A549 treated with Mapracorat at 1 μM for 4 hours (cell line): Measurements from ENCODE around the gene SIPA1L2. TPM values are rescaled to one million over a fixed set of nuclear protein-coding genes. Genes with fewer than 3 reads are reported as not detected.

Experiments used
- total RNA-seq: library from RNA; stranded (reverse); fragments of 200-300 nt; extraction: Qiagen RNA extraction; gene quantifications from 5 replicates; pipeline ENCODE4 v1.2.3, GENCODE V29; 2022

Gene SIPA1L2, protein sequence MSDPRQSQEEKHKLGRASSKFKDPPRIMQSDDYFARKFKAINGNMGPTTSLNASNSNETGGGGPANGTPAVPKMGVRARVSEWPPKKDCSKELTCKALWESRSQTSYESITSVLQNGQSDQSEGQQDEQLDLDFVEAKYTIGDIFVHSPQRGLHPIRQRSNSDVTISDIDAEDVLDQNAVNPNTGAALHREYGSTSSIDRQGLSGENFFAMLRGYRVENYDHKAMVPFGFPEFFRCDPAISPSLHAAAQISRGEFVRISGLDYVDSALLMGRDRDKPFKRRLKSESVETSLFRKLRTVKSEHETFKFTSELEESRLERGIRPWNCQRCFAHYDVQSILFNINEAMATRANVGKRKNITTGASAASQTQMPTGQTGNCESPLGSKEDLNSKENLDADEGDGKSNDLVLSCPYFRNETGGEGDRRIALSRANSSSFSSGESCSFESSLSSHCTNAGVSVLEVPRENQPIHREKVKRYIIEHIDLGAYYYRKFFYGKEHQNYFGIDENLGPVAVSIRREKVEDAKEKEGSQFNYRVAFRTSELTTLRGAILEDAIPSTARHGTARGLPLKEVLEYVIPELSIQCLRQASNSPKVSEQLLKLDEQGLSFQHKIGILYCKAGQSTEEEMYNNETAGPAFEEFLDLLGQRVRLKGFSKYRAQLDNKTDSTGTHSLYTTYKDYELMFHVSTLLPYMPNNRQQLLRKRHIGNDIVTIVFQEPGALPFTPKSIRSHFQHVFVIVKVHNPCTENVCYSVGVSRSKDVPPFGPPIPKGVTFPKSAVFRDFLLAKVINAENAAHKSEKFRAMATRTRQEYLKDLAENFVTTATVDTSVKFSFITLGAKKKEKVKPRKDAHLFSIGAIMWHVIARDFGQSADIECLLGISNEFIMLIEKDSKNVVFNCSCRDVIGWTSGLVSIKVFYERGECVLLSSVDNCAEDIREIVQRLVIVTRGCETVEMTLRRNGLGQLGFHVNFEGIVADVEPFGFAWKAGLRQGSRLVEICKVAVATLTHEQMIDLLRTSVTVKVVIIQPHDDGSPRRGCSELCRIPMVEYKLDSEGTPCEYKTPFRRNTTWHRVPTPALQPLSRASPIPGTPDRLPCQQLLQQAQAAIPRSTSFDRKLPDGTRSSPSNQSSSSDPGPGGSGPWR (N-terminal part only)
- total RNA-seq, result 5.7 to 6.6 TPM (median 6.3 TPM) in 5 replicates

GRCh38 chr1:232630047-232630893 lies at the start of gene SIPA1L2:
TSS of gene SIPA1L2 (minus strand) at chr1:232630133. CDS start at chr1:232515339, 114,794 bp downstream.

Other genes starting within 250 kb of the SIPA1L2 start
- gene MAP10, start 175.3 kb upstream of the SIPA1L2 start, total RNA-seq, result 0.51 to 1.3 TPM (median 0.83 TPM) in 5 replicates